Measurements from ENCODE around the gene GNB4. TPM values are rescaled to one million over a fixed set of nuclear protein-coding genes. Genes with fewer than 3 reads are reported as not detected.

The GNB4 gene
- total RNA-seq, 4 donors from 2014 or later: 21.9 to 46.4 (median 30.9) TPM

- TF ChIP-seq CTCF (IDR thresholded peaks at IDR 0.05; ENCODE audit: low read depth): no peak
Measured at GRCh38 chr3:179410331-179410730, 40.9 kb downstream of the GNB4 start.

- no peak for TF ChIP-seq CTCF (IDR thresholded peaks at IDR 0.05; ENCODE audit: low read depth)
Measured at GRCh38 chr3:179404307-179404706, 47.0 kb downstream of the GNB4 start.

GRCh38 chr3:179402963-179403362 is 48.3 kb downstream of the GNB4 start:
- TF ChIP-seq CTCF (IDR thresholded peaks at IDR 0.05; ENCODE audit: low read depth): no peak

GRCh38 chr3:179401561-179401960 is 49.7 kb downstream of the GNB4 start:
- TF ChIP-seq CTCF (IDR thresholded peaks at IDR 0.05; ENCODE audit: low read depth): no peak

- no peak for TF ChIP-seq CTCF (IDR thresholded peaks at IDR 0.05; ENCODE audit: low read depth)
Measured at GRCh38 chr3:179398574-179399231, 52.6 kb downstream of the GNB4 start.

GRCh38 chr3:179391906-179392305 is 59.4 kb downstream of the GNB4 start:
- TF ChIP-seq CTCF (IDR thresholded peaks at IDR 0.05; ENCODE audit: low read depth): no peak

- no peak for TF ChIP-seq CTCF (IDR thresholded peaks at IDR 0.05; ENCODE audit: low read depth)
Measured at GRCh38 chr3:179376474-179376873, 74.8 kb downstream of the GNB4 start.
